HL-60 (cell line): ENCODE results near the gene ABCF3.

Experiments used
- DNase-seq, 2 experiments: peaks; one replicate each; pipeline ENCODE4 v3.0.0-alpha.2; 2010 to 2020; ENCODE audit warnings: low read depth in 1 of 2, low spot score in 1 of 2
- H3K27ac ChIP-seq: fragments of 250-450 bp; sonication (Bioruptor Pico); replicated peaks from 2 replicates; pipeline ENCODE4 v1.5.1; 2020; ENCODE audit warnings: mild to moderate bottlenecking, moderate library complexity
- H3K27me3 ChIP-seq: fragments of 250-450 bp; sonication (Bioruptor Pico); 2 replicates; pipeline ENCODE4 v1.5.1; 2021; ENCODE audit warnings: mild to moderate bottlenecking, moderate library complexity; ENCODE audit not compliant: insufficient read depth, poor library complexity, severe bottlenecking
- H3K4me3 ChIP-seq: replicated peaks from 2 replicates; pipeline ENCODE4 v1.5.1; 2011; ENCODE audit warnings: mild to moderate bottlenecking, control low read depth, low read length; ENCODE audit not compliant: insufficient read depth
- CTCF ChIP-seq: IDR thresholded peaks from one replicate; pipeline ENCODE4 v1.5.1; 2011; ENCODE audit warnings: low read length, control low read depth, inconsistent platforms; ENCODE audit not compliant: insufficient read depth
- GABPA ChIP-seq: IDR thresholded peaks from 2 replicates; pipeline ENCODE4 v1.6.1; 2012; ENCODE audit warnings: low read depth
- POLR2AphosphoS5 ChIP-seq: IDR thresholded peaks from 2 replicates; pipeline ENCODE4 v1.6.1; 2012; ENCODE audit warnings: low read depth
- REST ChIP-seq: IDR thresholded peaks from 2 replicates; pipeline ENCODE4 v1.6.1; 2012; ENCODE audit warnings: low read depth; ENCODE audit not compliant: insufficient replicate concordance
- SPI1 ChIP-seq: IDR thresholded peaks from 2 replicates; pipeline ENCODE4 v1.6.1; 2012; ENCODE audit warnings: low read depth, mild to moderate bottlenecking, borderline replicate concordance

ABCF3 gene

GRCh38 chr3:184155644-184156521 is 30.1 kb upstream of the ABCF3 start:
- H3K27ac ChIP-seq, result 0 out of 2 replicates have a peak overlapping the region, but pooled peaks have one; percentile 27
- peak in 1 of 2 experiments; percentile 25 for DNase-seq
- H3K4me3 ChIP-seq, result peak overlapping the region; percentile 86
- no peak for TF ChIP-seq POLR2AphosphoS5
- peak; percentile 58 for TF ChIP-seq REST
- no peaks in the 10 kb centered on the region for H3K27me3 ChIP-seq

GRCh38 chr3:184156522-184156955 is 29.5 kb upstream of the ABCF3 start:
- H3K4me3 ChIP-seq, result peak overlapping the region; percentile 86
- TF ChIP-seq GABPA, result no peak
- no peak for TF ChIP-seq CTCF
- TF ChIP-seq REST, result no peak
- no peak for TF ChIP-seq SPI1
- no peak for TF ChIP-seq POLR2AphosphoS5
- no peak overlapping the region for H3K27ac ChIP-seq
- no peaks in the 10 kb centered on the region for H3K27me3 ChIP-seq
- no peak for DNase-seq

GRCh38 chr3:184157206-184157605 is 28.8 kb upstream of the ABCF3 start:
- no peak for TF ChIP-seq CTCF
- TF ChIP-seq REST, result no peak
- TF ChIP-seq GABPA, result no peak
- no peak for TF ChIP-seq SPI1
- no peak for TF ChIP-seq POLR2AphosphoS5
- Histone ChIP-seq H3K27me3 (no peaks in the 10 kb centered on the region), H3K4me3 (peak overlapping the region; percentile 86), H3K27ac (no peak overlapping the region)
- no peak for DNase-seq
